DLD1 (cell line): ENCODE data around the gene TPCN2.
"Not testable (repeated sequence)": the region's sequence is repeated elsewhere in the genome, so short reads cannot be mapped to it uniquely, and the experiment has no call there.

ENCODE experiments used
- in situ Hi-C: cut with HindIII; loops from 2 replicates; pipeline ENCODE4 v1.10.0; 2017; ENCODE audit warnings: low sequenced_read_pairs

Gene TPCN2

DNA sequence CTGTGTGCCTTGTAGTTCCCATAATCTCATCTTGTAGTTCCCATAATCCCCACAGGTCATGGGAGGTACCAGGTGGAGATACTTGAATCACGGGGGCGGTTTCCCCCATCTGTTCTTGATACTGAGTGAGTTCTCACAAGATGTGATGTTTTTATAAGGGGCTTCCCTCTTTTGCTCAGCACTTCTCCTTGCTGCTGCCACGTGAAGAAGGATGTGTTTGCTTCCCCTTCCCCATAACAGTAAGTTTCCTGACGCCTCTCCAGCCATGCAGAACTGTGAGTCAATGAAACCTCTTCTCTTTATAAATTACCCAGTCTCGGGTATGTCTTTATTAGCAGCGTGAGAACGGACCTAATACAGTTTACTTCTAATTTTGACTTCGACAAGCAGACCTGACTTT, 93.0 kb downstream of the TPCN2 start:
- in situ Hi-C loops, result no loop called here

GRCh38 chr11:69142895-69143294, 94.2 kb downstream of the TPCN2 start:
- in situ Hi-C loops, result no loop called here

- in situ Hi-C loops, result no loop called here
Measured at GRCh38 chr11:69144316-69145049, 95.8 kb downstream of the TPCN2 start.

DNA sequence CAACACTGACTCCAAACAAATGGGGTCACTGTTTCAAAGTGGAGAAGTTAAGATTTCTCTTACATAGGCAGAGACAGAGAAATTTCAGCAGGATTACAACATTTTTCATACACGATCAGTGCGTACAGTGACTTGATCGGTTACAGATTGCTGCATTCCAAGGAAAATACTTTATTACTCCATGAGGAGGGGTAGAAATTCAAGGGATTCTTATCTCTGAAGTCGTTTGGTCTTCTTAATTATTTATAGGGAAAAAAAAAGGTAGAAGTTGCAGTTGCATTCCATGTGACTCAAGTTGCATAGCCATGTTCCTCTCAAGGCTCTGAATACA, 96.3 kb downstream of the TPCN2 start:
- in situ Hi-C loops, result no loop called here

GRCh38 chr11:69148377-69148762, 99.6 kb downstream of the TPCN2 start:
- in situ Hi-C loops, result no loop called here

DNA sequence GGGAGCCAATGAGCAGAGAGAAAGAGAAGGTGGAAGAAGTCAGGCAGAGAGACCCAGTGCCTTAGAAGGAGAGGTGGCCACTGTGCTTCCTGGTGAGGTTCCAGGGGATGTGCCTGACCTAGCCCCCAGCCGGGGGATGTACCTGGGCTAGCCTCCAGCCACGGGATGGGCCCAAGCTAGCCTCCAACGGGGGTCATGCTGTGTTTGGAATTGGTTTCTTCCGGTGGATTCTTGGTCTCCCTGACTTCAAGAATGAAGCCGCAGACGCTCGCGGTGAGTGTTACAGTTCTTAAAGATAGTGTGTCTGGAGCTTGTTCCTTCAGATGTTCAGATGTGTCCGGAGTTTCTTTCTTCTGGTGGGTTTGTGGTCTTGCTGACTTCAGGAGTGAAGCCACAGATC, 100.1 kb downstream of the TPCN2 start:
- in situ Hi-C loops, result no loop called here

DNA sequence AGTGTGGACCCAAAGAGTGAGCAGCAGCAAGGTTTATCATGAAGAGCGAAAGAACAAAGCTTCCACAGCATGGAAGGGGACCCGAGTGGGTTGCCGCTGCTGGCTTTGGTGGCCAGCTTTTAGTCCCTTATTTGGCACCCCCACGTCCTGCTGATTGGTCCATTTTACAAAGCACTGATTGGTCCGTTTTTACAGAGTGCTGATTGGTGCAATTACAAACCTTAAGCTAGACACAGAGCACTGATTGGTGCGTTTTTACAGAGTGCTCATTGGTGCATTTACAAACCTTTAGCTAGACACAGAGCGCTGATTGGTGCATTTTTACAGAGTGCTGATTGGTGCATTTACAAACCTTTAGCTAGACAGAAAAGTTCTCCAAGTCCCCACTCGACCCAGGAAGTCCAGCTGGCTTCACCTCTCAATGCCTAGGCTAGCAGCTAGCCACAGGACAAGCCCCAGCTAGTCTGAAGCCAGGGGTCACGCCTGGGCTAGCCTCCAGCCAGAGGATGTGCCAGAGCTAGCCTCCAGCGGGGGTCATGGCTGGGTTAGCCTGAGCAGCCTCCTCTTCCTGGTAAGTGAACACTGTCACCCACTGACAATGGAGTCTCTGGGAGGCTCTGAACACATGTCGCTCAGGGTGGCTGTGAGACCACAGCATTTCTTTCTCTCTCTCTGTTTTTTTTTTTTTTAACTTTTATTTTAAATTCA, 100.8 kb downstream of the TPCN2 start:
- in situ Hi-C loops, result not testable (repeated sequence)

DNA sequence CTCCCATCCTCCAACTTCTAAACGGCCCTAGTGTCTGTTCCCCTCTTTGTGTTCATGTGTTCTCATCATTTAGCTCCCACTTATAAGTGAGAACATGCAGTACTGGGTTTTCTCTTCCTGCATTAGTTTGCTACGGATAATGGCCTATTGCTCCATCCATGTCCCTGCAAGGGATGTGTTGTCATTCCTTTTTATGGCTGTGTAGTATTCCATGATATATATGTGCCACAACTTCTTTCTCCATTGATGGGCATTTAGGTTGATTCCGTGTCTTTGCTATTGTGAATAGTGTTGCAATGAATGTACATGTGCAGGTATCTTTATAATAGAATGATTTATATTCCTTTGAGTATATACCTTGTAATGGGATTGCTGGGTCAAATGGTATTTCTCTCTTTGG, 101.4 kb downstream of the TPCN2 start:
- in situ Hi-C loops, result no loop called here

- in situ Hi-C loops, result no loop called here
Measured at GRCh38 chr11:69151836-69152235, 103.1 kb downstream of the TPCN2 start.

DNA sequence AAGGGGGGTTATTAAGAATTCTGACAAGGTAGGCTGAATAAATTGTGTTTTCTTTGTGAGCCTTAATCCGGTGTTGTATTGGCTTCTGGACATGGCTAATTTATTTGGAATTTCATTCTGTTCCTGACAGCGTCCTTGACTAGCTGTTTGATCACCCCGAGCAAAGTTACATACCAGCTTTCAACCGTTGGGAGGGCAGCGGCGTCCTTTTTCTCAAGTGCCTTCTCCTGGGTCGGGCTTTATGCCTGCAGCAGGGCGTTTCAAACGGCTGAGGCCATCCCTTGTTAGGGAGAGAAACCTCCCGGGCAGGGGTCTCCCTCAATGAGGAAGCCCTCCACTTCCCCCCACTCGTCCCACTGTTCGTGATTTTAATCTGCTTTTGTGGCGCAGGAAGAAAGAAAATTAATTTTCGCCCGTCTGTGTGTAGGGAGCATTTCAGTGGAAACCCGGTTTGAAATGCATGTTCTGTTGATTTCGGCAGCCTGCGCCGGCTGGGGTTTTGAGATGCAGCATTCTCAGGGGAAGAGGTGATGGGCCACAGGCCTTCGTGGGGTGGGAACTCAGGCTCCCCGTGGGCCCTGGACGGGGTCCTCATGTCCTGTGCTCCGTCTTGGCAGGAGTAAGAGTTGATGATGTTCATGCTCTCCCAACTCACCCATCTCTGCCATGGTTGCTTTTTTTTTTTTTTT, 104.1 kb downstream of the TPCN2 start:
- in situ Hi-C loops, result no loop called here

GRCh38 chr11:69153661-69154060, 104.9 kb downstream of the TPCN2 start:
- in situ Hi-C loops, result no loop called here

- in situ Hi-C loops, result no loop called here
Measured at GRCh38 chr11:69154211-69154913, 105.6 kb downstream of the TPCN2 start.

DNA sequence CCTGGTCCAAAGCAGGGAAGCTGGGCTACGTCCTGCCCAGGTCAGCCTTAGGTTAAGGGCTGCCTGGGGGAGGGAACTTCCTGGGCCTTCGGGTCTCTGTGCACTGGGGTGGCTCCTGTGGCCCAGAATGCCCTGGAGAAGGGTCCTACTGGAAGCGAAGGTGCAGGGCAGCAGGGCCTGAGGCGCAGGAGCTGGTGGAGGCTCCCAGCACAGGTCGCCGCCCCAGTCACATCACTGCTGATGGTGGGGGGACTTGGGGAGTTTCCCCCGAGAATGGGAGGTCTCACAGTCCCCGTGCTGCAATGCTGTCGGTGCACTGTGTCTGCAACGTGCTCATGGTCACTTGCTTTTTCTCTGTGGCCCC, 106.2 kb downstream of the TPCN2 start:
- in situ Hi-C loops, result no loop called here

DNA sequence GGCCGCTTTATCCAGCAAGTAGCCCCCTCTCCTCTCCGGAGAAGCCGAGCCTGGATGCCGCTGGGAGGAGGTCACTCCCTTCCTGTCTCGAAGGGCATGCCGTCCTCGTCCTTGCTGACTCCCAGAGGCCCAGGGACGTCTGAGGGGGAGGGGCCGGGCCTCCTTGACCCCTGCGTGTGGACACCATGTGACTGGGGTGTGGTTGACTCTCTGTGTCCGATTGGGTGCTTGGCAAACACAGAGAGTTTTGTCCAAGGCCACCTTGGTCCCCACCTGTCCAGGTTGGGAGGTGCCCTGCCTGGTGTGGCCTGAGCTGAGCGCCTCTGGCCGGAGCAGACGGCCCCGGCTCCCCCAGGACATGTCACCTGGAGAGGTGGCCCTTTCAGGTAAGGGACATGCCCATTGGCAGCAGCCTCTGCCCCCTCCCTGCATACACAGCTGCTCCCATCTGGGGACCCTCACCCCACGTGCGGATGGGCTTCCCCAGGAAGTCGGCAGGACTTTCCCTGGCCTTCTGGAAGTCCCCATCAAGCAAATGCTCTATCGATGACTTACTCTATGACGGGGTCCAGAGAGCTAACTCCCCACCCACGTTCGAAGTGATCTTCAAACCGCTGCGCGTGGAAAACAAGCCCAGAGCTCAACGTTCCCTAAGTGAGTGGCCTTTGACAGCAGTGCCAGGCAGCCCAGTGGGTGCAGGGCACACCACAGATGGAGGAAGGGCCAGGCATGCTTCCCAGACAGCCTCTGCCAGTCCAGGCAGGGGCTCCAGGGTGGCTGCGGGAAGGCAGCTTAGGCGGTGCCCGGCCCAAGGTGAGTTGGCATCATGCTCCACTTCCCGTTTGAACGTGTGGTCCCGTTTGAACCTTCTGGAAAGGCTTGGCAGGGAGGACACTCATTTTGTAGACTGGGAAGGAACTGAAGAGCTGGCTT, 106.8 kb downstream of the TPCN2 start, which contains the start of gene SMIM38:
SMIM38 (plus strand) TSS at position 634 of the 933 bp plus-strand sequence. CDS start 1,912 bp downstream, outside the sequence.
- in situ Hi-C loops, result no loop called here

- in situ Hi-C loops, result no loop called here
Measured at GRCh38 chr11:69156235-69156639, 107.5 kb downstream of the TPCN2 start.

DNA sequence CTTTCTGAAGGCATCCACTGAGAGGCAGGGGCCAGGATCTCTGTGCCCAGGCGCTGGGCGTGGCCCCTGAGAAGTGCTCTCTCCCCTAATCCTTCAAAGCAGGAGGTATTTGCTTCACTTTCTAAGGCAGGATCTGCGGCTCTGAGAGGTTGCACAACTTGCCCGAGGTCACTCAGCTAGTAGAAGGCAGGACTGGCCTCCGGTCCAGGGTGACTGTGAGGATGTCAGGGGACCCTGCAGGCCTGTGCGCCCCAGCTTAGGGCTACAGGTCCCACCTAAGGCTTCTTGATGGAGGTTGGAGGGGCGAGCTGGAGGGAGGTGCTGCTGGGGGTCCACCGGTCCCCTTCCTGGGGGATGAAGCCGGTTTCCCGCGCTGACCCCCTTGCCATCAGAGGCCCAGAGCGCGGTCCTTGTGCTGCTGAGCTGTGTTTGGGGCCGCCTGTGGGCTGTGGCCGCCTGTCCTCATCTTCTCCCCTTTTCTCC, 108.0 kb downstream of the TPCN2 start:
- in situ Hi-C loops, result no loop called here

GRCh38 chr11:69157156-69157821, 108.6 kb downstream of the TPCN2 start:
- in situ Hi-C loops, result no loop called here

DNA sequence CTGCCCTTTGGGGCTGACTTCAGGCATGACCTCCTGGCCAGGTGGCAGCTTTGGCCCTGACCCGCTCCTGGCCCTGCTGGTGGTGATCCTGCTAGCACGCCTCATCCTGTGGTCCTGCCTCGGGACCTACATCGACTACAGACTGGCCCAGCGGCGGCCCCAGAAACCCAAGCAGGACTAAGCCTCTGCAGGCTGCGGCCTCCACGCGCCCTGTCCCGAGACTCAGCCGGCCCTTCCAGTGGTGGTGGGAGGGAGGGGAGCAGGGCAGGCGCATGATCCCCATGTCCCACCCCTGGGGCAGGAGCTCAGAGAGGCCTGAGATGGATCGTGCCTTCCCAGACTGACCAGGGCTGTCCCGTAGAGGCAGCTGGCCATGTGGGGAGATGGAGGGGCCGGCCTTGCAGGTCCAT, 109.1 kb downstream of the TPCN2 start:
- in situ Hi-C loops, result no loop called here

GRCh38 chr11:69158301-69159149, 109.8 kb downstream of the TPCN2 start:
- in situ Hi-C loops, result no loop called here
